IPS-NIHi11 (cell line): Measurements from ENCODE around the gene ABR.
"Not testable (repeated sequence)": the region's sequence is repeated elsewhere in the genome, so short reads cannot be mapped to it uniquely, and the experiment has no call there.

ENCODE experiments used
- DNase-seq: peaks from one replicate; pipeline ENCODE4 v3.0.0; 2012; ENCODE audit warnings: mixed read lengths, low spot score

The ABR gene

GRCh38 chr17:1201132-1201702 lies 21.4 kb upstream of the ABR start:
- no peak for DNase-seq

GRCh38 chr17:1199271-1199743 lies 19.5 kb upstream of the ABR start:
- not testable (repeated sequence) for DNase-seq

GRCh38 chr17:1197781-1198490 lies 18.2 kb upstream of the ABR start:
- no peak for DNase-seq

- DNase-seq = no peak
These were observed 17.6 kb upstream of the ABR start for GRCh38 chr17:1197379-1197778.

GRCh38 chr17:1196946-1197345 lies 17.2 kb upstream of the ABR start:
- DNase-seq = no peak

GRCh38 chr17:1192911-1193699 lies 13.3 kb upstream of the ABR start:
- DNase-seq = no peak

- no peak for DNase-seq
These were observed 11.1 kb upstream of the ABR start for GRCh38 chr17:1190751-1191331.

- DNase-seq = no peak
These were observed 9.2 kb upstream of the ABR start for GRCh38 chr17:1188812-1189504.

GRCh38 chr17:1186923-1187771 lies 7.4 kb upstream of the ABR start:
- peak; percentile 93 for DNase-seq

GRCh38 chr17:1186214-1186820 lies 6.5 kb upstream of the ABR start:
- DNase-seq = no peak

GRCh38 chr17:1183171-1183873 lies 3.5 kb upstream of the ABR start:
- no peak for DNase-seq

- DNase-seq = no peak
These were observed 3.0 kb upstream of the ABR start for GRCh38 chr17:1182811-1183170.

GRCh38 chr17:1181753-1182137 lies 2.0 kb upstream of the ABR start:
- DNase-seq = no peak

- no peak for DNase-seq
These were observed 1.4 kb upstream of the ABR start for GRCh38 chr17:1180958-1181752.

GRCh38 chr17:1179112-1179817 lies 516 bp downstream of the ABR start:
- peak; percentile 87 for DNase-seq

GRCh38 chr17:1177016-1177700 lies 2.6 kb downstream of the ABR start:
- DNase-seq = no peak

- no peak for DNase-seq
These were observed 5.4 kb downstream of the ABR start for GRCh38 chr17:1174263-1174880.
